Measurements from ENCODE around the gene SORCS2.

SORCS2 gene

GRCh38 chr4:7584606-7585159 is 392.3 kb downstream of the SORCS2 start:
- TF ChIP-seq CTCF (IDR thresholded peaks at IDR 0.05; ENCODE audit: control insufficient read depth, insufficient read depth, low read depth, low read length, missing control alignments) = no peak
- no peak overlapping the region for H3K4me3 ChIP-seq (ENCODE audit: control insufficient read depth, low read depth, low read length)
- no peak for DNase-seq (ENCODE audit: low read depth)

GRCh38 chr4:7585768-7586167 is 393.4 kb downstream of the SORCS2 start:
- DNase-seq (ENCODE audit: low read depth) = no peak
- H3K4me3 ChIP-seq (ENCODE audit: control insufficient read depth, low read depth, low read length) = no peak overlapping the region
- TF ChIP-seq CTCF (IDR thresholded peaks at IDR 0.05; ENCODE audit: control insufficient read depth, insufficient read depth, low read depth, low read length, missing control alignments) = no peak

- H3K4me3 ChIP-seq (ENCODE audit: control insufficient read depth, low read depth, low read length) = no peak overlapping the region
- no peak for TF ChIP-seq CTCF (IDR thresholded peaks at IDR 0.05; ENCODE audit: control insufficient read depth, insufficient read depth, low read depth, low read length, missing control alignments)
- no peak for DNase-seq (ENCODE audit: low read depth)
Measured at GRCh38 chr4:7587433-7588405, 395.4 kb downstream of the SORCS2 start.

- H3K4me3 ChIP-seq (ENCODE audit: control insufficient read depth, low read depth, low read length) = no peak overlapping the region
- DNase-seq (ENCODE audit: low read depth) = no peak
- TF ChIP-seq CTCF (IDR thresholded peaks at IDR 0.05; ENCODE audit: control insufficient read depth, insufficient read depth, low read depth, low read length, missing control alignments) = no peak
Measured at GRCh38 chr4:7590189-7590588, 397.9 kb downstream of the SORCS2 start.

- no peak for DNase-seq (ENCODE audit: low read depth)
- H3K4me3 ChIP-seq (ENCODE audit: control insufficient read depth, low read depth, low read length) = no peak overlapping the region
- TF ChIP-seq CTCF (IDR thresholded peaks at IDR 0.05; ENCODE audit: control insufficient read depth, insufficient read depth, low read depth, low read length, missing control alignments) = no peak
Measured at GRCh38 chr4:7590899-7591298, 398.6 kb downstream of the SORCS2 start.

GRCh38 chr4:7591409-7592053 is 399.2 kb downstream of the SORCS2 start:
- no peak for TF ChIP-seq CTCF (IDR thresholded peaks at IDR 0.05; ENCODE audit: control insufficient read depth, insufficient read depth, low read depth, low read length, missing control alignments)
- no peak for DNase-seq (ENCODE audit: low read depth)

More at GRCh38 chr4:7591409-7592053, 399.2 kb downstream of the SORCS2 start:
- no peak overlapping the region for H3K4me3 ChIP-seq (ENCODE audit: control insufficient read depth, low read depth, low read length)
